ENCODE results near the gene NUP210L.
"Not testable (repeated sequence)": the region's sequence is repeated elsewhere in the genome, so short reads cannot be mapped to it uniquely, and the experiment has no call there.

The NUP210L gene

GRCh38 chr1:154151311-154151710, 3.6 kb downstream of the NUP210L start:
- Mint-ChIP-seq H3K4me3 (no peak overlapping the region), H3K9me3 (ENCODE audit: low read depth) (no peaks in the 10 kb centered on the region), H3K27me3 (no peaks in the 10 kb centered on the region), H3K4me1 (ENCODE audit: low read depth) (peaks cover 34% of the 10 kb centered on the region), H3K36me3 (peaks cover 7% of the 10 kb centered on the region), H3K27ac (peak overlapping the region; percentile 22)

DNA sequence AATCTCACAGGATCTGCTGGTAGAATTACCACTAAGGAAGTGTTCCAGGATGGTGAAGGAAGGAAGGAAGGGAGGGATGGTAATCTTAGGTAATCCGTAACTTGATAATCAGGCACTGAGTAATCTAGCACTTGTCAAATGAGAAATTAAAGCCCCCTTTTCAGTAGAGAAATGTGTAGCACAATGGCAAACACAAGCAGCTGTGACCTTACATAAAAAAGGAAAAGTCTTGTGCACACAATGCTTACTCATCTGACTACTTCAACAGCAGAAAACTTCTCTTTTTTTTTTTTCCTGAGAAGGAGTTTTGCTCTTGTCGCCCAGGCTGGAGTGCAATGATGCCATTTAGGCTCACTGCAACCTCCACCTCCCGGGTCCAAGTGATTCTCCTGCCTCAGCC, 6.1 kb downstream of the NUP210L start:
- no peaks in the 10 kb centered on the region for H3K27me3 Mint-ChIP-seq
- no peaks in the 10 kb centered on the region for H3K9me3 Mint-ChIP-seq (ENCODE audit: low read depth)
- H3K4me3 Mint-ChIP-seq = no peak overlapping the region
- H3K4me1 Mint-ChIP-seq (ENCODE audit: low read depth) = peaks cover 12% of the 10 kb centered on the region
- no peak overlapping the region for H3K27ac Mint-ChIP-seq
- H3K36me3 Mint-ChIP-seq = peaks cover 3% of the 10 kb centered on the region

DNA sequence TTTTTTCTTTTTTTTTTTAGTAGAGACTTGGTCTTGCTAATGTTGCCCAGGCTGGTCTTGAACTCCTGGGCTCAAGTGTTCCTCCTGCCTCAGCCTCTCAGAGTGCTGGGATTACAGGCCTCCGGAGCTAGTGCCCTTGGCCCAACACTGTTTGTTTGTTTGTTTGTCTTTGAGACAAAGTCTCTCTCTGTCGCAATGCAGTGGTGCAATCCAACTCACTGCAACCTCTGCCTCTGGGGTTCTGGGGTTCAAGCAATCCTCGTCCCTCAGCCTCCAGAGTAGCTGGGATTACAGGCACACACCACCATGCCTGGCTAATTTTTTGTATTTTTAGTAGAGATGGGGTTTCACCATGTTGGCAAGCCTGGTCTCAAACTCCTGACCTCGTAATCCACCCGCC, 7.4 kb downstream of the NUP210L start:
- H3K27ac Mint-ChIP-seq, H3K27me3 Mint-ChIP-seq, H3K4me3 Mint-ChIP-seq: not testable (repeated sequence)

GRCh38 chr1:154145986-154146385, 8.9 kb downstream of the NUP210L start:
- Mint-ChIP-seq H3K4me3 (no peak overlapping the region), H3K9me3 (ENCODE audit: low read depth) (no peaks in the 10 kb centered on the region), H3K27ac (no peak overlapping the region)

More for the DNA sequence above, 7.4 kb downstream of the NUP210L start:
- H3K4me1 Mint-ChIP-seq (ENCODE audit: low read depth); H3K9me3 Mint-ChIP-seq (ENCODE audit: low read depth); H3K36me3 Mint-ChIP-seq: not testable (repeated sequence)

GRCh38 chr1:154142358-154142757, 12.5 kb downstream of the NUP210L start:
- H3K9me3 Mint-ChIP-seq (ENCODE audit: low read depth) = no peaks in the 10 kb centered on the region
- no peaks in the 10 kb centered on the region for H3K36me3 Mint-ChIP-seq
- no peak overlapping the region for H3K4me3 Mint-ChIP-seq
- peaks cover 4% of the 10 kb centered on the region for H3K4me1 Mint-ChIP-seq (ENCODE audit: low read depth)
- no peaks in the 10 kb centered on the region for H3K27me3 Mint-ChIP-seq
- H3K27ac Mint-ChIP-seq = no peak overlapping the region

More at GRCh38 chr1:154145986-154146385, 8.9 kb downstream of the NUP210L start:
- Mint-ChIP-seq H3K4me1 (ENCODE audit: low read depth) (peaks cover 3% of the 10 kb centered on the region), H3K36me3 (no peaks in the 10 kb centered on the region), H3K27me3 (no peaks in the 10 kb centered on the region)

- no peak overlapping the region for H3K27ac Mint-ChIP-seq
- H3K36me3 Mint-ChIP-seq = no peaks in the 10 kb centered on the region
- no peak overlapping the region for H3K4me3 Mint-ChIP-seq
- H3K27me3 Mint-ChIP-seq = no peaks in the 10 kb centered on the region
- no peaks in the 10 kb centered on the region for H3K9me3 Mint-ChIP-seq (ENCODE audit: low read depth)
- H3K4me1 Mint-ChIP-seq (ENCODE audit: low read depth) = peaks cover 4% of the 10 kb centered on the region
Observed at GRCh38 chr1:154141240-154141639, 13.6 kb downstream of the NUP210L start.

GRCh38 chr1:154137888-154138287, 17.0 kb downstream of the NUP210L start:
- Mint-ChIP-seq H3K4me1 (ENCODE audit: low read depth) (peaks cover 4% of the 10 kb centered on the region), H3K36me3 (no peaks in the 10 kb centered on the region), H3K4me3 (no peak overlapping the region), H3K9me3 (ENCODE audit: low read depth) (no peaks in the 10 kb centered on the region), H3K27me3 (no peaks in the 10 kb centered on the region), H3K27ac (no peak overlapping the region)

DNA sequence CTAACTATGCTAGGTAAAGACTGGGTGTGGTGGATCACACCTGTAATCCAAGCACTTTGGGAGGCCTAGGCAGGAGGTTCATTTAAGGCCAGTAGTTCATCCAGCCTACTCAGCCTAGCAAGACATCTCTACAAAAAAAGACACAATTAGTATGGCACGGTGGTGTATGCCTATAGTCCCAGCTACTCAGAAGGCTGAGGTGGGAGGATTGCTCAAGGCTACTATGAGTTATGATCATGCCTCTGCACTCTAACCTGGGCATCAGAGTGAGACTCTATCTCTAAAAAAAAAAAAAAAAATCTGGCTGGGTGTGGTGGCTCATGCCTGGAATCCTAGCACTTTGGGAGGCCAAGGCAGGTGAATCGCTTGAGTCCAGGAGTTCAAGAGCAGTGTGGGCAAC, 21.6 kb downstream of the NUP210L start:
- Mint-ChIP-seq H3K27me3 (no peaks in the 10 kb centered on the region), H3K36me3 (no peaks in the 10 kb centered on the region), H3K27ac (no peak overlapping the region), H3K9me3 (ENCODE audit: low read depth) (no peaks in the 10 kb centered on the region), H3K4me3 (no peak overlapping the region), H3K4me1 (ENCODE audit: low read depth) (peaks cover 13% of the 10 kb centered on the region)

GRCh38 chr1:154129391-154129970, 25.4 kb downstream of the NUP210L start:
- peaks cover 9% of the 10 kb centered on the region for H3K4me1 Mint-ChIP-seq (ENCODE audit: low read depth)
- H3K4me3 Mint-ChIP-seq = no peak overlapping the region
- no peak overlapping the region for H3K27ac Mint-ChIP-seq
- H3K36me3 Mint-ChIP-seq = no peaks in the 10 kb centered on the region
- no peaks in the 10 kb centered on the region for H3K9me3 Mint-ChIP-seq (ENCODE audit: low read depth)
- H3K27me3 Mint-ChIP-seq = no peaks in the 10 kb centered on the region

DNA sequence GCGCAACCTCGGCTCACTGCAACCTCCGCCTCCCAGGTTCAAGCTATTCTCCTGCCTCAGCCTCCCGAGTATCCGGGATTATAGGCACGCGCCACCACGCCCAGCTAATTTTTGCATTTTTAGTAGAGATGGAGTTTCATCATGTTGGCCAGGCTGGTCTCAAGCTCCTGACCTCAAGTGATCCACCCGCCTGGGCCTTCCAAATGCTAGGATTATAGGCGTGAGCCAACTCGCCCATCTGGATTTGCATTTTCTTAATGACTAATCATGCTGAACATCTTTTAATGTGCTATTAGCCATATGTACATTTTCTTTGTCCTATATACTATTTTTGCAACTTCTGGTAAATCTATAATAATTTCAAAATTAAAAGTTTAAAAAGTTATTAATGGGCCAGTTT, 31.7 kb downstream of the NUP210L start:
- H3K27ac Mint-ChIP-seq; H3K27me3 Mint-ChIP-seq; H3K4me3 Mint-ChIP-seq; H3K4me1 Mint-ChIP-seq (ENCODE audit: low read depth); H3K9me3 Mint-ChIP-seq (ENCODE audit: low read depth); H3K36me3 Mint-ChIP-seq: not testable (repeated sequence)

DNA sequence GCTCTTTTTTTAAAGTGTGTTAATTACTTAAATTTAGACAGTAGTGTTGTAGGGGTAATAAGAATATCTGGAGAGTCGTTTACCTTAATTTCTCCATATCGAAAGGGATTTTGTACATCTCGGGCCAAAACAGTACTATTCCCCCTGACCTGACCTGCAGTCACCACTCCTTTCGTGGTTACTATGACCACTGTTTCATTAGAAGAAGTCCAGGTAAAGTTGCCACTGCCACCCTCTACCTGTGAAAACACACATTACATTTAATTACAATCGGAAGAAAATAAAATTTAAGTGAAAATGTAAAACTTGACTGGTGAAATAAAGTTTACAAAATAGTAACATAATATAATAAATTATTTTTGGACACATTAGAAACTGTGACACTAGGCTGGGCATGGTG, 37.2 kb downstream of the NUP210L start:
- Mint-ChIP-seq H3K9me3 (ENCODE audit: low read depth) (no peaks in the 10 kb centered on the region), H3K27ac (no peak overlapping the region), H3K4me1 (ENCODE audit: low read depth) (peaks cover 11% of the 10 kb centered on the region), H3K36me3 (no peaks in the 10 kb centered on the region), H3K27me3 (no peaks in the 10 kb centered on the region), H3K4me3 (no peak overlapping the region)

DNA sequence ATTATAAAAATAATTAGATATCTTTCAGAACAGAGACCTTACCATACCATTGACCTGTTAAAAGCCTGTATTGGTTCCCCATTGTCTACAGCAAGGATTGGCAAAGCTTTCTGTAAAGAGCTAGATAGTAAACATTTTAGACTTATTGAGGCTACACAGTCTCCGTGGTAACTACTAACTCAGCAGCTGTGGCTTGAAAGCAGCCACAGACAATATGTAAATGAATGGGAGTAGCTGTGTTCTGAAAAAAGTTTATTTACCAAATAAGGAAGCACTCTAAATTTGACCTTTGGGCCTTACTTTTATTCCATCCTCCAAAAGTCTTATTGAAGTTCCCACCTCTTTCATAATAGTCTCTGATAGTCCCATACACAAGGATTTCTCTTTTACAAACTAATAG, 39.7 kb downstream of the NUP210L start:
- H3K36me3 Mint-ChIP-seq = no peaks in the 10 kb centered on the region
- H3K9me3 Mint-ChIP-seq (ENCODE audit: low read depth) = no peaks in the 10 kb centered on the region
- no peaks in the 10 kb centered on the region for H3K27me3 Mint-ChIP-seq
- H3K27ac Mint-ChIP-seq = no peak overlapping the region
- H3K4me1 Mint-ChIP-seq (ENCODE audit: low read depth) = peaks cover 11% of the 10 kb centered on the region
- no peak overlapping the region for H3K4me3 Mint-ChIP-seq

GRCh38 chr1:154104433-154105082, 50.3 kb downstream of the NUP210L start:
- no peak overlapping the region for H3K27ac Mint-ChIP-seq
- H3K4me3 Mint-ChIP-seq = no peak overlapping the region
- peaks cover under 1% of the 10 kb centered on the region for H3K36me3 Mint-ChIP-seq
- H3K9me3 Mint-ChIP-seq (ENCODE audit: low read depth) = no peaks in the 10 kb centered on the region
- H3K27me3 Mint-ChIP-seq = no peaks in the 10 kb centered on the region
- H3K4me1 Mint-ChIP-seq (ENCODE audit: low read depth) = no peaks in the 10 kb centered on the region

GRCh38 chr1:154100141-154100540, 54.7 kb downstream of the NUP210L start:
- not testable (repeated sequence) for H3K27me3 Mint-ChIP-seq; H3K36me3 Mint-ChIP-seq; H3K4me3 Mint-ChIP-seq; H3K27ac Mint-ChIP-seq; H3K4me1 Mint-ChIP-seq (ENCODE audit: low read depth); H3K9me3 Mint-ChIP-seq (ENCODE audit: low read depth)

DNA sequence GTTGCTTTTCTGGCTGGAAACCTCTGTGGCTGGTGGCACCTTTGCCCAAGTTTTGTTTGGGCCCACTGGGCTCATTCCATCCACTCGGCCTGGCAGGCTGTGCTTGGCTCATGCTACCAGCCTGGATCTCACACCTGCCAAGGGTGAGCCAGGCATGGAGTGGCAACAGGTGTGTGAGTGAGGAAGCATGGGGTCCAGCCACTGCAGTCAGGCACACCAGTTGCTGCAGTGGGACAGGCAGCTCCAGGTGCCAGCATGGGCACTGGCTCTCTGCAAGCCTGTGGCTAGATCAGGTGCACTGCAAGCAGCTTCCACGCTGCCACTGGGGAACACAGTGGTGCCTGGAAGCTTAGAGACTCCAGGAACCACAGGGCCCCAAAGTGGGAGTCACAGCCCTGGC, 57.0 kb downstream of the NUP210L start:
- H3K4me3 Mint-ChIP-seq = no peak overlapping the region
- H3K36me3 Mint-ChIP-seq = no peaks in the 10 kb centered on the region
- no peak overlapping the region for H3K27ac Mint-ChIP-seq
- H3K9me3 Mint-ChIP-seq (ENCODE audit: low read depth) = no peaks in the 10 kb centered on the region
- no peaks in the 10 kb centered on the region for H3K4me1 Mint-ChIP-seq (ENCODE audit: low read depth)
- H3K27me3 Mint-ChIP-seq = no peaks in the 10 kb centered on the region

DNA sequence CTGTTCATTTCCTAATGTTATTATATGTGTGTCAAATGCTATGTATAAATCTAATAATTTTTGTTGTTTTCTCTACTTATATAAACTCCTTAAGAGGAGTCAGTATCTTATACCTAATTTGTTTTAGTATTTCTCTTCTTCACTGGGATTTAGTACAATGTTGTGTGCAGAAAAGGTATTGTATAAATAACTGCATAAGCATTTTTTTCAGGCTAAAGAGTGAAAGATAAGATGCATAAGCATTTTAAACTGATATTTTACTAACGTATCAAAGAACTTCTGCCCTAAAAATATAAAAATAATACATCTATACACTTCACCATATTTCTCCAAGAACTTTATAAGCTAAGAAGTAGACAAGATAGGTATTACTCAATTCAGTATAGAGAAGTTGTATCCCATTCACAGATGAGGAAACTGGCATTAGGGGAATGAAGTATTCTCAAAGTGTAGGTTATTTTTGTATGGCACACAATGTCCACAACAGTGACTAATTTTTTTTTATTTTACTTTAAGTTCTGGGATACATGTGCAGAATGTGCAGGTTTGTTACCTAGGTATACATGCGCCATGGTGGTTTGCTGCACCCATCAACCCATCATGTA, 59.3 kb downstream of the NUP210L start:
- H3K4me1 Mint-ChIP-seq (ENCODE audit: low read depth) = no peaks in the 10 kb centered on the region
- no peaks in the 10 kb centered on the region for H3K9me3 Mint-ChIP-seq (ENCODE audit: low read depth)
- no peak overlapping the region for H3K27ac Mint-ChIP-seq

More for the DNA sequence above, 59.3 kb downstream of the NUP210L start:
- H3K4me3 Mint-ChIP-seq = no peak overlapping the region
- H3K27me3 Mint-ChIP-seq = no peaks in the 10 kb centered on the region
- no peaks in the 10 kb centered on the region for H3K36me3 Mint-ChIP-seq
